HG02943 (cell line): ENCODE measurements around the gene MLH3.

Experiments
- ATAC-seq: cut with Tn5 transposase; IDR thresholded peaks from one replicate; pipeline ENCODE4 v1.9.1; 2021; ENCODE audit warnings: mild to moderate bottlenecking, low read depth, moderate library complexity; ENCODE audit not compliant: unreplicated experiment

MLH3 gene

GRCh38 chr14:74974364-74975058 is 76.8 kb downstream of the MLH3 start:
- no peak for ATAC-seq

- ATAC-seq, result no peak
Observed at GRCh38 chr14:74973905-74974363, 77.3 kb downstream of the MLH3 start.

GRCh38 chr14:74973003-74973653 is 78.1 kb downstream of the MLH3 start:
- ATAC-seq, result no peak

GRCh38 chr14:74968811-74969210 is 82.5 kb downstream of the MLH3 start:
- no peak for ATAC-seq

- ATAC-seq, result no peak
Observed at GRCh38 chr14:74965486-74966153, 85.6 kb downstream of the MLH3 start.

GRCh38 chr14:74964787-74965485 is 86.3 kb downstream of the MLH3 start:
- ATAC-seq, result no peak
